OCI-M1 (cell line): ENCODE measurements around the gene SPNS3.

Experiments used
- DNase-seq: peaks from one replicate; lab custom pipeline; 2025; lab: John Stamatoyannopoulos, UW

SPNS3 gene

DNA sequence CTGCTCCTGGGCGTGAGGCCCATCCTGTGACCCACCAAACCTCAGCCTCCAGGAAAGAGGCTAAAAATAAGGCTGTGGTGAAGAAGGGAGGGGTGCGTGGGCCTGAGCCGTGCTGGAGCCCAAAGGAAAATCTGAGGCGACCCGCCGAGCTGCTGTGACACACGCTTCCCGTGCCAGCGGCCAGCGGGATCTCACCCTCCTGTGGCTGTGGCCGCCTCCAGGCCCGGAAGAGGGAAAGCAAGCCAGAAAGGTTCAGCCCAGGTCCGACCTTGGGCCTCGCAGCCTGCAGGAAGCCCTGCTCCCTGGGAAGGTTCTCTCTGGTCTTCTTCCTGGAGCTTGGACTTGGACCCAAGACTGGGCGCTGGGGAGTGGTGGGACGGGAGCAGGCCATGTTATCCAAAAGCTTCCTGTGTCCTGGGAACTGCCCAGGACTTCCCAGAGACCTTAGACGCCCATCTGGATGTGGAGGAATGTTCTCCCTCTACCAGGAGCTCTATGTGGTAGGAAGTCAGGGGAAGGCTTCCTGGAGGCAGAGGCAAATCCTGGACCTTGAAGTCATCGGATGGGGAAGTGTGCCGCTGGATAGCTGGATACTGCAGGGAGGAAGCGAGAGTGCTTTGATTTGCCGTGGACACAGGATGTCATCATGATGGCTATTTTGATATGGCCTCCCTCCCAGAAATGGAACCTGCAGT, 76.3 kb downstream of the SPNS3 start:
- DNase-seq: no peak

DNA sequence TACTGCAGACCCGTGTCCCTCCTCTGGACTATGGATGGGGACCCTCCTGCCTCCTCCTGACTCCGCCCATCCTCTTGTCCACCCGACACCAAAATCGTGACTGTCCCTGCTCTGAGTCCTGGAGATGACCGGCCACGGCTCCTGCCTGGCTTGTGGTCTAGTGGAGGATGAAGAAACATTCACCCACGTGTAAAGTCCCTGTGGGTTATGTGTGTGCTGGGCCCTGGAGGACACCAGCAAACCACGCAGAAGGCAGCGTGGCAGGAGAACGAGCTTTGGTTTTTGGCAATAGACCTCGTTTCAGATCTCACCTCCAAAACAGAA, 76.8 kb downstream of the SPNS3 start:
- DNase-seq: no peak

DNA sequence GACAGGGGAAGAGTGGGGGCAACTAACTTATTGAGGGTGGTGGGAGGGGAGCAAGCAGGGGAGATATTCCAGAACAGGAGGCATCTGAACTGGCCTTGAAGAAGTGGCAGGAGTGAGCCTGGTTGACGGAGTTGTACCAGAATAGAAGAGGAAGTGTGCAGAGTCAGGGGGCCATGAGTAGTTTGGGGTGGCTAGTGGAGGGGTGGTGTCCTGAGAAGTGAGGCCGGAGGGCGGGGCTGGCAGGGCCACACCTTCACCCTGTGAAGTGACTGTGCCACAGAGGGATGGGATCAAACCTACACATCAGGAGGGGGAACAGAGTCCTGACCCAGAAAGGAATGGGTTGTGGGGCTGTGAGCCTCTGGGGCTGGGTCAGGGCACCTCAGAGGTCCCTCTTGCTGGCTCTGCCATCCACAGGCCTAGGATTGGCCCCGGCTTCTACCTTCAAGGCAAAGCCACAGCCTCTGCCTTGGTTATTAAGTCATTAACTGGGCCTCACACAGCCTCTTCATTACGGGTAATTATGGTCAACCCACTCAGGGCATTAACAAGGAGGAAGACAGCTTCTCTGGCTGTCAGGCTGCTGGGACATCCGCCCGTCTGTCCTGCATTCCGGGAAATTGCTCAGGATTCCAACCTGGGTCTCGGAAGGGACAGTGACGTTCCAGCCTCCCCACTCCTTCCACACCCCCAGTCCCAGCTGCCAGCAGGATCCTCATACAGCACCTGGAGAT, 77.6 kb downstream of the SPNS3 start:
- no peak for DNase-seq

DNA sequence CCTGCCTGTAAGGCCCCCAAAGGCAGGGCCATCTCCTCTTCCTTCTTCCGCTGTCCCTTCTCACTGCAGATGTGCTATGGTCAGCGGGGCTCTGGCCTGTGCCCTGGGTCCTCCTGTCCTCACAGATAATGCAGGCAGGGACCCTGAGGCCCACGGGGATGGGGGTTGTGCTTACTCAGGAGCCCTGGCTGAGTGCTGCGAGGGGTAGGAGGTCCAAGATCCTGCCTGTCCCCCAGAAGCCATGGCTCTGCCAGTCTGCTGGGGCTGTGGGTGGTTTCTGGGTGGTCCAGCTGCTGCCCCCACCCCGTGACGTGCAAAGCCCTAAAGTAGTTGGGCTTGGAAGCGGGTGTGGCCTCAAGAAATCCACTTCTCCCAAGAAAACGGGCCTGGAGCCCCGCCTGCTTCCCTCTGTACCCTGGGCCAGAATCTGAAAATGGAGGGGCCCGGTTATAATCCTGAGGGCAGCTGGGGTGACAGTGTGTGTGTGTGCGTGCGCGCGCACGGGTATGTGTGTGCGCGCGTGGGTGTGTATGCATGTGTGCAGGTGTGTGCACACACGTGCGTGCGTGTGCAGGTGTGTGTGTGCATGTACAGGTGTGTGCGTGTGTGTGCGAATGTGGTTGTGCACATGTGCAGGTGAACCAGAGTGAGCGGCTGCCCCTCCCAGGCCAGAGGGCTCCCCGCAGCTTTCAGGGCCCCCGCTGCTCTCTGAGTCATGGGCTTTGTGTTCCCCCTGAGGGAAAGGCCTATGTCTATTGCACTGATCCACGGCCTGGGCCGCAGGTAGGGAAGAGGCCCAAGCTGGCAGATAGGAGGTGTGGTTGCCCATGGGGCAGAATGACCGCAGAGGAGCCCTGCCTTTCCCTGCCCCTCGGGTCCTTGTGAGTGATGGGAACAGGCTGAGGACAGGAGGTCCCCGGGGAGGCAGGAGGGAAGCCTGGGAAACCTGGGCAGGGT, 78.7 kb downstream of the SPNS3 start:
- DNase-seq: no peak

DNA sequence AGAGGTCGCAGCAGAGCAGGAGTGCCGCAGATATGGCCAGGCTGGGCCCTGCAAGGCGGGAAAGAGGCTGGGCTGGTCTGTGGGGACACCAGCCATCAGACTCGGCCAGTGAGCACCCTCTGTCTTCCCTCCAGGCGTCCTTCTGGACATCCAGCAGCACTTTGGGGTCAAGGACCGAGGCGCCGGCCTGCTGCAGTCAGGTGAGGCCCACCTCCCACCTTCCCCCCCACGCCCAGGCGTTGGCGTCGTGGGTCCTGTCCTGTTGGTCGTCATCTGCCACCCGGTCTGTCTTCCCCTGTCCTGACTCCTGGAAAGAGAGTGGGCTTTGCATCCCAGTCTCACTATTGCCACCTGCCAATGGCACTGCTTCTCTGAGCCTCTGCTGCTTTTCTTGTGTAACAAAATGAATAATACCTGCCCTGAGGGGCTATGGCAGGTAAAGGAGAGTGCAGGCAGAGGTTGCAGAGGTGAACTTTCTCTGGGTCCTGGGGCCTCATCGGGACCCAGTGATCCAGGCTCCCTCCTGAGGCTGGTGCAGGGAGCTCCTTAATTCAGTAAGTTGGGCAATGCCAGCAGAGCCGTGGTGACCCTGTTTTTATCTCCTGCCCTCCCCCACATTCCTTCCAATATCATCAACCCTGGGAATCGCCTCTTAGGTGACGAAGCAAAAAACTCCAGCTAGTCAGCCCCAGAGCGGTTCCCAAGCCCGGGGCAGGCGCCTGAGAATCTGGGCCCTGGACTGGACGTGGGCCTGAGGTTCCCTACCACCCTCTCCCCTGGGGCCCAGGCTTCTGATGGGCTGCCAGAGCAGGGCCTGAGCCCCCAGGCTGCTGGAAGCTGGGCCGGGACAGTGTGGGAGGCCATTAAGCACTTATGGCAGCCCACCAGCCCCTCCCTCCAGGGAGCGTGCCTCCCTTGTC, 79.6 kb downstream of the SPNS3 start:
- DNase-seq: peak; percentile 38

DNA sequence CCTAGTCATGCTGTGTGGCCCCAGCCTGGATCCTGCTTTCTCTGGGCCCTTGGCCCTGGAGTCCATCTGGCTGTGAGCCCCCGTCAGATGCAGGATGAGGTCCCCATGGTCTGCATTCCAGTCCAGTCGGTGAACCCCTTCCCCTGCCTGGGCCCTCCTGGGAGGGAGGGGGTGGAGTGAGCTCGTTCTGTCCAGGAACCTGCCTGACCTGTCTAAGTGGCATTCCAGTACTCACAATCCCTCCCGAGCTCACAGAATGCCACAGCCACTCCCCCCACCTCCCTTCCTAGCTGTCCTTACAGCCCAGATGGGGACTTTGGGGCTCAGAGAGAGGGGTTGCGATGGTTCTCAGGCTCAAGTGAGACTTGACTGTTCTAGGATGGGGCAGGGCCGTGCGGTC, 80.5 kb downstream of the SPNS3 start:
- no peak for DNase-seq

DNA sequence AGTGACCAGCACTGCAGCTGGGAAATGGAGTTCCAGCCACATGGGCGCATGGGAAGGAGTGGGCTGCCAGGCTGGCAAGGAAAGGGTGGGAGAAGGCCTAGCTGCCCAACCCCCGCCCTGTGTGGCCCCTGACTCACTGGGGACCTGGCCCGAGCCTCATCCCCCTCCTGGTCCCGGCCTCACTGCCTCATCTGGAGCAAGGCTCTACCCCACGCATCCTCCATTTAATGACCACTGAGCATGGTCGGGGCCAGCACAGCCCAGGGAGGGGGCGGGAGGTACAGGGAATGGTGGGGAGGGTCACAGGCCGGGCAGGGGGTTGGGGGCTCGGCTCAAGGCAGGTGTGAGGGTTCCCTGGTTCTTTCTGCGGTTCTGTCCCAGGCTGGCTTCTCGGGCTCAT, 81.0 kb downstream of the SPNS3 start:
- DNase-seq: no peak

DNA sequence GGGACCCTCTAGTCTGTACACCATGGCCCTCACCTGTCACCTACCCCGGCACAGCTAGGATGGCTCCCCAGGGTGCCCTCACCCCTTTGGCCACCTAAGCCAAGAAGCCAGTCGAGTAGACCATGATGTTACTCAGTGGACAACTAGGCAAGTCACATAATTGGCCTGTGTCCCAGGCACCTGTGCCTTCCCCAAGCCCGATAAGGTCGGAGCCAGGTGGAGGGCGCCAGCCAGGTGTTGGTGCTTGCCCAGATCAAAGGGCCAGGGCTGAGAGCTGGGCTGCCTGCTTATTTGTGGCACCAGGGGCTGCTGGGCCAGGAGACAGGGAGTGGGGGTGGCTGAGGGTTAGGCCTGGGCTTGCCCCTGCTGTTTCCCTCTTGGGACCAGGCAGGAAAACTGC, 81.8 kb downstream of the SPNS3 start:
- DNase-seq: no peak

DNA sequence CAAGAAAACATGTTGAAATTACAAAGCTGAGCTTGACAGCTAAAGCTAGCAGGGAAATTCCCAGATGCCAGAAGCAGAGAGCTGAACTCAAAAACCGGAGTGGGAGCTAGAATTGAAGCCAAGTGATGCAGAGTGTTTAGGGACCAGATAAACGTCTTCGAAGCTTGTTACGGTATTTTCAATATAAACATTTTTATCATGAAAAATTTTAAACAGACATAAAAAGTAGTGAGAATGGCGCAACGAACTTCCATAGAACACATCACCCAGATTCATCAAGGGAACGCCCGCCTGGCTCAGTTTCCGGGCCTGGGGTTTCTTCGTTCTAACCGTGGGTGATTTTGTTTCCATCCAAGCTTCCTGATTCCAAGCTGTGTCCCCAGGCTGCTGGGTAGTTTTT, 83.0 kb downstream of the SPNS3 start:
- no peak for DNase-seq

DNA sequence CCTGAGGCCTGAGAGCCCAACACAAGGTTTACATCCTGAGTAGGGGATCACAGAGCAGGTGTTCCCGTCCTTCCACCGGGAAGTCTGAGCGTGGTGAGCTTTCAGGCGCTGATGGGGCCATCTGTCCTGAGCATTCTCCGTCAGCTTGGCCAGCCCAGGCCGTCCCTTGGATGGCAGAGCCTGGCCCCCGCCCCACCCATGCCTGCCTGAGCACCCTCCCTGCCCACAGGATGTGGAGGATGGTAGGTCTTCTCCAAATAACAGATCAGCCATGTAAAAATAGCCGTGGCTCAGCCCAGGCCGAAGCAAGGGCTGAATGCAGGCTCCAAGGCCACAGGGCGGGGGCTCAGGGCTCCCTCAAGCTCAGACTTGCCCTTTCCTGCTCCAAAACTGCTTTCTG, 85.2 kb downstream of the SPNS3 start:
- DNase-seq: no peak

DNA sequence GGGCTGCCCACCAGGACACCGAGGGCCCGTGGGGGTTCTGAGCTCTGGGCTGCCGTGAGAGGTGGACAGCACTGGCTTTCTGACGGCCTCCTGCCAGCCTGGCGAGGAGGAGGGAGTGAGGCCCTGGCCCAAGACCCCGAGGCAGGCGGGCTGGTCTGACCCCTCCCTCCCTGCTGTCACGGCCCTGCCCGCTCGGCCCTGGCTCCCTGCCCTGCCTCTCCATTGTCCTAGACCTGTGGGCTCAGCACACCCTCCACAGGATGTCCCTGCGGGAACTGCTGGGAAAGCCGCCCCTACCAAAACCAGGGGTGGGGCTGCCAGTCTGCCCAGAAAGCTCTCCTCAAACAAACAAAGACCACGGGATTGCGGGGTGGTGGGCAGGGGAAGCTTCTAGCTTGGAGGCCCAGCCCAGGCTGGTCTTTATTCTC, 85.6 kb downstream of the SPNS3 start:
- DNase-seq: no peak

DNA sequence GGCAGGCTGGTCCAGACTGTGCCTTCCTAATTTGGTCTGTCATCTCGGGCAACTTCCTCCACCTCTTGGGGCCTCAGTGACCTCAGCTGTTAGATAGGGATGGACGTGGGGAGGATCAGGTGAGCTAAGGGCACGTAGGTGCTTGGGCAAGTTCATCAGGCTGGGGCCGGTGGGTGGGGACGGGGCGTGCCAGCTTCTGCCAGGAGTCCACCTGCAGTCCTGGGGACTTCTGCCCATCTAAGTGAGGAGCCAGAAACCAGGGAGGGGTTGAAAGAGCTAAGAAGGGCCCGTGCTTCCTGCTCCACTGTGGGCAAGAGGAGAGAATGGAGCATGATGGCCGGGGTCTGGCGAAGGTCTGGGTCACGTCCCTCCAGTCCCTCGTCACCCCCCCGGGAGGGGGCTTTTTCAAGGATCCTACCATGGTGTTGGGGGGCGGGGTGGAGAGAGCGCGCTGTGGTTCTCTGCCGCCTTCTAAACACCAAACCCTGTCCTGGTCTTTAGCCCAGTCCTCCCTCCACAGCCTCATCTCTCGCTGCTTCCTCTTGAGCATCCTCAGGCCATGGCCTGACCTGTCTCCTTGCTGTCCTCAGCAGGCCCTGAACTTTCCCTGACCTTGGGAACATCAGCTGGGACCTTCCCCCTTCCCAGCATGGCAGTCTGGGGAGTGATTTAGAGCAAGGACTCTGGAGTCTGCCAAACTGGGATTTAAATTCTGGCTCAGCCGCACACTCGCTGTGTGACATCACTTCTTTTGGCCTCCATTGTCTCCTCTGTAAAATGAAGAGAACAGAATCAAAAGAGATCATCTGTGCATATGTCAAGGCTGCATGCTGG, 86.5 kb downstream of the SPNS3 start:
- DNase-seq: no peak

DNA sequence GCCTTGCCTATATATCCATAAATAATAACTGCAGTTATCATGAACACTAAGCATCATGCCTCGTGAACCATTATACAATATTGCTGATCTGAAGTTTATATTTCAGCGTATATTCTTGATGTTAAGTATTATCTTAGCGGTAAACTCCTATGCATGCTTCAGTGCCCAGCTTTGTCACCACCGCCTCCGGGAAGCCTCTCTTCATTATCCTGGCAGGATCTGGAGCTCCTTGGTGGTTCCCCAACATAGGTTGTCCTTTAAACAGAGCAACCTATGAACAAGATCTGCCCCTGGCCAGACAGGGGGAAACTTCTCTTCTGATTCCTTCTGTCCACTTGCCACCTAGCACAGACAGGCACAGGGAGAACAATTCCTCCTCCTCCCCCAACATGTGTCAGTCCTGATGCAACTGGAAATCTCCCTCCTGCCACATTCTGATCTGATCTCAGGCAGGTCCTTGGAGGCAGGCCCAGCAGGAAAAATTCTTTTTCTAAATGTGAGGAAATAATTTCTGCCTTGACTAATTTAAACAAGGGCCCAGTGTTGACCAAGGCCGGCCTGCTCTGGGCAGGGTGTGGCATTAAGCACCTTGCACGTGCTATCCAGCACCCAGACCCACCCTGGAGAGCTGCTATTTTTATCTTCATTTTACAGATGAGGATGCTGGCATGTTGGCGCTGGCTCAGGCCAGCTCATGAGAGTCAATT, 87.3 kb downstream of the SPNS3 start:
- DNase-seq: no peak

DNA sequence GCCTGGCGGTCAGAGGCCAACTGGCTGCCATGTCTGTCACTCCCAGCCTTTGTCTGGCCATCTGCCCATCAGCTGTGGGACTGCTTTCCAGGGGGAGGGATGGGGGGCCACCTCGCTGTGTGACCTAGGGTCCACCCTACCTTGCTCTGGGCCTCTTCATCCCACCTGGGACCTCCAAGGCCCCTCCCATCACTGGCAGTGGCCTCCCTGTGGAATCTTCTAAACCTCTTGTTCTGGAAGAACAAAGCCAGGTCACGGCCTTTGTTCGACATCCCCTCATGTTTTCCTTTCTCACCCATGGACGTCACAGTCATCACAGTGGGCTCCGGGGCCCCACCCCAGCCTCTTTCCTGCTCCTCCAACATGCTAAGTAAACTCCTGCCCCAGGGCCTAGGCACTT, 88.9 kb downstream of the SPNS3 start:
- DNase-seq: no peak

DNA sequence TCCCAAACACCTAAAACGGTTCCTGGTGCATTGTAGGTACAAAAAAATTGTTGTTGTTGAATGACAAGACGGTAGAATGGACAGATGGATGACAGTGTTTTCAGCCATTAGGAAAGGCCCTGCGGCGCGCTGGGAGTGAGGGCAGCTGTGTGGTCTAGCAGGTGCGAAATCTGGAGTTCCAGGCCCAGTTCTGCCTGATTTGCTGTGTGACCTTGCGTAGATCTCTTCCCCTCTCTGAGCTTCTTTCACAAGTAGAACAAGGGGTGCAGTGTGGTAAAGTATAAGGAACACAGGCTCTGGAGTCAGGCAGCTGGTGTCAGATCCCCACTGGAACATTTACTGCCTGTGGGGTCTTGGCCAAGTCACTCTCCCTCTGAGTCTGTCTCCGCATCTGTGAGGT, 90.2 kb downstream of the SPNS3 start:
- no peak for DNase-seq

DNA sequence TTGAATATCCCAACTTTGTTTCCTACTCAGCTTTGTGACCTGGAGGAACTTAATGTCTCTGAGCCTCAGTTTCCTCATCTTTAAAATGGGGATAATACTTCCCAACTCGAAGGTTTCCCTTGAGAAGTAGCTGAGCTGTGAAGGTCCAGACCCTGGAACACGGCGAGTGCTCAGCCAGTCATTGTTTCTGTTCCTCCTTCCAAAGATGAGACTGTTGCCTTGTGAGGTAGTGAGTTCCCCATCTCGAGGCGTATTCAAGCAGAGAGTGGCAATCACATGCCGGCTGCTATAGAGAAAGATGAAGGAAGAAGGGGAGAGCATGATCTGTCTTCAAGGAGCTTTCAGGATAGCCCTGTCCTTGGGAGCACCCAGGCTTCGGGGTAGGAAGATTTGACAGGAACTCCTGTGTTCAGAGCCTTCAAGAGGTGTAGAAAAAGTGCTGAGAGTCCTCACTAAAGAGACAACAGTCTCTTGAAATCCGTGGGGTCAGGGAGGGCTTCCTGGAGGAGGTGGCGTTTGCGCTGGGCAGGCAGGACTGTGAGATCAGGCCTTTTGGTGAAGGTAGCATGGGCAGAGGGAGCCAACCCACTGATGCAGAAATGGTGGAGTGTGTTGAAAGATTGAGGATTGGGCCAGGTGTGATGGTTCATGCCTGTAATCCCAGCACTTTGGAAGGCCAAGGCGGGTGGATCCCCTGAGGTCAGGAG, 92.1 kb downstream of the SPNS3 start:
- no peak for DNase-seq

DNA sequence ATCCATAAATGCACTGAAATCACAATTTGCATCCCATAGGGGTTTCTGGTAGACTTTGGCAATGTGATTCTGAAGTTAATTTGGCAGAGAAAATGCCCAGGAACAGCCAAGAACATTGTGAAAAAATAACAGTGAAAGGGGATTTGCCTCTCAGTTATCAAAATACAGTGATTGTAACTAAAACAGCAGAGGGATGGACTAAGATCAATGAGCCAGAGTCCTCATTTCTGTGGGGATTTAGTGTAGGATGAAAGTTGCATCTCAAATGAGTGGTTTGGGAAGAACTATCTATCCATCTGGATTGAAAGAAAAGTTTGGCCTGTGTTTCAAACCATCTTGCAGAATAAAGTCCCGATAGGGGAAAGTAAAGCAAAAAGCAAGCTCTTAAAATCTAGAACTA, 93.4 kb downstream of the SPNS3 start:
- DNase-seq: no peak

DNA sequence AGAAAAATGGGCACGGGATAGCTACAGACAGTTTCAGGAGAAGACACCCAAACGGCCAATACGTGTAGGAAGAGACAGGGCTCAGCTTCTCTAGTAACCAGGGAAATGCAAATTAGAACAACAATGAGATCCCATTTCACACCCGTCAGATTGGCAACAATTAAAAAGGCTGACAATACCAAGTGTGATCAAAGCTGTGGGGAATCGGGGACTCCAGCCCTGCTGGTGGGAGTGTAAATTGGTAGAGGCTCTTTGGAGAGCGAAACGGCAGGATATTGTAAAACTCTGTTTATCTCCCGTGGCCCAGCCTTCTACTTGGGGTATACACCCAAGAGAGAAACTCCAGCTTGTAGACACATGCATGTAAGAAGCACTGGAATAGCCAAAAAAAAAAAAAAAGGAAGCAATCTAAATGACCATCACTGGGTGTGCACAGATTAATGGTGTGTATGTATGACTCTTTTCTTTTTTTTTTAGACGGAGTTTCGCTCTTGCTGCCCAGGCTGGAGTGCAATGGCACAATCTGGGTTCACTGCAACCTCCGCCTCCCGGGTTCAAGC, 93.9 kb downstream of the SPNS3 start:
- peak; percentile 41 for DNase-seq

DNA sequence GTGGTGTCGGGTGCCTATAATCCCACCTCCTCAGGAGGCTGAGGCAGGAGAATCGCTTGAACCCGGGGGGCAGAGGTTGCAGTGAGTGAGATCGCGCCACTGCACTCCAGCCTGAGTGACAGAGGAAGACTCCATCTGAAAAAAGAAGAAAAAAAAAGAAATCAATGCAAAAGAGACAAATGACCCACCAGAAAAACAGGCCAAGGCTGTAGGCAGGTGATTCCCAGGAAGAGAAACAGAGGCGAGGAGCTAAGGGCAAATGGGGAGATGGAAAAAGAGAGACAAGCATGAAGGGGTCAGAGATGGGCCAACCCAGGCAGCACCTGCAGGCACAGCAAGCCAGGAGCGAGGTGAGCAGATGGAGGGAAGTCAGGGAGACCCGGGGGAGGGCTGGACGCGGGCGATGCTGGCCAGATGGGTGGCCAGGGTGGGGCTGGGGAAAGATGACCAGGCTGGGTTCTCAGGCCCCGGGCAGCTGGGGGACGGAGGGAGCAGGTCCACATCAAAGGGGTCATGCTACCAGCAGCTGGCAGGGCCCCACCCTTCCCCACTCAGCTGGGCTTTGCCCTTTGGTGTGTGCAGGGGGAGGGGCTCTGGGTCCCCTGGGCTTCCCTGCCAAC, 95.9 kb downstream of the SPNS3 start:
- no peak for DNase-seq
